GM21576 (cell line): ENCODE data around the gene HAVCR1.
"Not testable (repeated sequence)": the region's sequence is repeated elsewhere in the genome, so short reads cannot be mapped to it uniquely, and the experiment has no call there.

ENCODE experiments used
- ATAC-seq: cut with Tn5 transposase; IDR thresholded peaks from one replicate; pipeline ENCODE4 v1.9.1; 2021; ENCODE audit warnings: mild to moderate bottlenecking, moderate library complexity; ENCODE audit not compliant: unreplicated experiment

Gene HAVCR1

GRCh38 chr5:157014143-157014542 is 44.8 kb downstream of the HAVCR1 start:
- ATAC-seq: not testable (repeated sequence)

- no peak for ATAC-seq
These were observed 52.7 kb downstream of the HAVCR1 start for GRCh38 chr5:157006262-157006661.

- no peak for ATAC-seq
These were observed 53.9 kb downstream of the HAVCR1 start for GRCh38 chr5:157004893-157005551.

GRCh38 chr5:156991714-156992113 is 67.2 kb downstream of the HAVCR1 start:
- no peak for ATAC-seq

- ATAC-seq: no peak
These were observed 74.9 kb downstream of the HAVCR1 start for GRCh38 chr5:156984064-156984463.

- no peak for ATAC-seq
These were observed 77.4 kb downstream of the HAVCR1 start for GRCh38 chr5:156981481-156981880.
